Measurements from ENCODE around the gene RIBC2. TPM values are rescaled to one million over a fixed set of nuclear protein-coding genes. Genes with fewer than 3 reads are reported as not detected.

Gene RIBC2
- total and polyA plus RNA-seq, 2 of the 13 experiments (the other 11 are each of a cell fraction or from before 2014, with no cell fraction given): 0.55 TPM; not detected in 1

DNA sequence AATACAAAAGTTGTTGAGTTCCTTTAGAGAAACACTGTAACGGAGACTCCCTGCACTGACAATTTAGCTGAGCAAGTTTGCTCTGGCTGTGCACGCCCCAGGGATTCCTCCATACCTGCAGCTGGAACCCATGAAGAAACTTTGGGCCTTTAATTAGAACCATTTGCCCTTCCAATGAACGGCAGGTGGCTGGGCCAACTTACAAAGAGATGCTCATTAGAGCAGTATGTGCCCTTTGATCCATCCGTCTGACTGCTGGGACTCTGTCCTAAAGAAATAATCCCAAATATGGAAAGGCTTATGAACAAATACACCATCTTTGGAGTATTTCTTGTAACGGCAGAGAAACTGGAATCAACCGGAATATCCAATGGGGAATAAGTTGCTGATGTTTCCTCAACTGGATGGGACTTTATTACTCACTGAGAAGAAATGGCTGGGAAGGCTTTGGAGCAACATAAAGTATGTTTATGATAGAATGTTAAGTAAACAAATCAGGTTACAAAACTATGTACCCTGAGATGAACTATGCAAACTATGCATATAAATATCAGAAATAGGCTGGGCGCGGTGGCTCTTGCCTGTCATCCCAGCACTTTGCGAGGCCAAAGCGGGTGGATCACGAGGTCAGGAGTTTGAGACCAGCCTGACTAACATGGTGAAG is 64.7 kb downstream of the RIBC2 start:
- H2AFZ ChIP-seq (ENCODE audit: low read length): no peak overlapping the region
- H3K79me2 ChIP-seq (ENCODE audit: insufficient read depth, low read length): no peaks in the 10 kb centered on the region
- H3K36me3 ChIP-seq (replicated peaks in 1 of 2; ENCODE audit: control insufficient read depth in 1 of 2, insufficient read depth in 2 of 2, low read length in 2 of 2): no peaks in the 10 kb centered on the region
- peak; percentile 53 for ATAC-seq
- H3K4me1 ChIP-seq (ENCODE audit: insufficient read depth, low read length): peaks cover 79% of the 10 kb centered on the region
- FAIRE-seq: peak; percentile 66
- intact Hi-C loops (cut with micrococcal nuclease; ENCODE audit: unreplicated experiment): loop anchor here (1.0 kb wide), 1 partner anchor 24 kb away; the partner anchor contains the start of gene FBLN1
- peak overlapping the region; percentile 49 for H3K4me2 ChIP-seq (ENCODE audit: low read depth, low read length)
- H3K4me3 ChIP-seq (replicated peaks in 1 of 3; ENCODE audit: insufficient read depth in 1 of 3, low read depth in 2 of 3, low read length in 3 of 3): no peak overlapping the region
- in situ Hi-C loops (cut with HindIII; ENCODE audit: extremely low pct_ligation_motif_present, low pct_unique_long_range_greater_than_20kb): no loop called here
- POLR2A ChIA-PET: interaction anchor here (0.7 kb wide), 1 partner anchor 24 kb away, joined by 3 read pairs; no protein-coding TSS in a partner anchor
- no peaks in the 10 kb centered on the region for H3K9me3 ChIP-seq (ENCODE audit: low read length)
- no TSS peak for BruUV-seq (replicated peaks)
- H3K27ac ChIP-seq (ENCODE audit: extremely low read length, insufficient read depth, low read length): peak overlapping the region; percentile 16
- H3K27me3 ChIP-seq (ENCODE audit: control insufficient read depth in 1 of 2, insufficient read depth in 2 of 2, low read length in 2 of 2): no peaks in the 10 kb centered on the region
- peak; percentile 77 for DNase-seq (ENCODE audit: low spot score)
- CTCF ChIA-PET (ENCODE audit: low intra/inter-chr PET ratio, low total read pairs): no interaction called here
- H4K20me1 ChIP-seq (ENCODE audit: insufficient read depth, low read length): no peaks in the 10 kb centered on the region
- WGBS (ENCODE audit: low lambda C conversion rate): 5% methylated on average over 11 of the region's 11 CpGs
- H3K9ac ChIP-seq (ENCODE audit: insufficient read depth, low read depth, low read length): no peak overlapping the region
- TF ChIP-seq, protein P1, sequence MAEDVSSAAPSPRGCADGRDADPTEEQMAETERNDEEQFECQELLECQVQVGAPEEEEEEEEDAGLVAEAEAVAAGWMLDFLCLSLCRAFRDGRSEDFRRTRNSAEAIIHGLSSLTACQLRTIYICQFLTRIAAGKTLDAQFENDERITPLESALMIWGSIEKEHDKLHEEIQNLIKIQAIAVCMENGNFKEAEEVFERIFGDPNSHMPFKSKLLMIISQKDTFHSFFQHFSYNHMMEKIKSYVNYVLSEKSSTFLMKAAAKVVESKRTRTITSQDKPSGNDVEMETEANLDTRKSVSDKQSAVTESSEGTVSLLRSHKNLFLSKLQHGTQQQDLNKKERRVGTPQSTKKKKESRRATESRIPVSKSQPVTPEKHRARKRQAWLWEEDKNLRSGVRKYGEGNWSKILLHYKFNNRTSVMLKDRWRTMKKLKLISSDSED (CRISPR knock-in tag; IDR thresholded peaks at IDR 0.05): no peak
- TF ChIP-seq ZNF839 (CRISPR knock-in tag; IDR thresholded peaks at IDR 0.05; ENCODE audit: borderline replicate concordance) (no peak), MYC (CRISPR knock-in tag; IDR thresholded peaks at IDR 0.05; ENCODE audit: borderline replicate concordance) (no peak), HNF4G (IDR thresholded peaks at IDR 0.05; ENCODE audit: borderline replicate concordance, low read depth, low read length) (peak; percentile 35; the same call in 1 of the 2 replicates), HNF4G (CRISPR knock-in tag; IDR thresholded peaks at IDR 0.05; ENCODE audit: borderline replicate concordance, low read depth) (no peak)
- TF ChIP-seq, protein P2, sequence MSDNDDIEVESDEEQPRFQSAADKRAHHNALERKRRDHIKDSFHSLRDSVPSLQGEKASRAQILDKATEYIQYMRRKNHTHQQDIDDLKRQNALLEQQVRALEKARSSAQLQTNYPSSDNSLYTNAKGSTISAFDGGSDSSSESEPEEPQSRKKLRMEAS (IDR thresholded peaks at IDR 0.05): no peak
- TF ChIP-seq, protein P3, sequence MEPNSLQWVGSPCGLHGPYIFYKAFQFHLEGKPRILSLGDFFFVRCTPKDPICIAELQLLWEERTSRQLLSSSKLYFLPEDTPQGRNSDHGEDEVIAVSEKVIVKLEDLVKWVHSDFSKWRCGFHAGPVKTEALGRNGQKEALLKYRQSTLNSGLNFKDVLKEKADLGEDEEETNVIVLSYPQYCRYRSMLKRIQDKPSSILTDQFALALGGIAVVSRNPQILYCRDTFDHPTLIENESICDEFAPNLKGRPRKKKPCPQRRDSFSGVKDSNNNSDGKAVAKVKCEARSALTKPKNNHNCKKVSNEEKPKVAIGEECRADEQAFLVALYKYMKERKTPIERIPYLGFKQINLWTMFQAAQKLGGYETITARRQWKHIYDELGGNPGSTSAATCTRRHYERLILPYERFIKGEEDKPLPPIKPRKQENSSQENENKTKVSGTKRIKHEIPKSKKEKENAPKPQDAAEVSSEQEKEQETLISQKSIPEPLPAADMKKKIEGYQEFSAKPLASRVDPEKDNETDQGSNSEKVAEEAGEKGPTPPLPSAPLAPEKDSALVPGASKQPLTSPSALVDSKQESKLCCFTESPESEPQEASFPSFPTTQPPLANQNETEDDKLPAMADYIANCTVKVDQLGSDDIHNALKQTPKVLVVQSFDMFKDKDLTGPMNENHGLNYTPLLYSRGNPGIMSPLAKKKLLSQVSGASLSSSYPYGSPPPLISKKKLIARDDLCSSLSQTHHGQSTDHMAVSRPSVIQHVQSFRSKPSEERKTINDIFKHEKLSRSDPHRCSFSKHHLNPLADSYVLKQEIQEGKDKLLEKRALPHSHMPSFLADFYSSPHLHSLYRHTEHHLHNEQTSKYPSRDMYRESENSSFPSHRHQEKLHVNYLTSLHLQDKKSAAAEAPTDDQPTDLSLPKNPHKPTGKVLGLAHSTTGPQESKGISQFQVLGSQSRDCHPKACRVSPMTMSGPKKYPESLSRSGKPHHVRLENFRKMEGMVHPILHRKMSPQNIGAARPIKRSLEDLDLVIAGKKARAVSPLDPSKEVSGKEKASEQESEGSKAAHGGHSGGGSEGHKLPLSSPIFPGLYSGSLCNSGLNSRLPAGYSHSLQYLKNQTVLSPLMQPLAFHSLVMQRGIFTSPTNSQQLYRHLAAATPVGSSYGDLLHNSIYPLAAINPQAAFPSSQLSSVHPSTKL (CRISPR knock-in tag; IDR thresholded peaks at IDR 0.05): 0 out of 2 replicates have a peak, but pooled peaks have one; percentile 23
- TF ChIP-seq, protein P4, sequence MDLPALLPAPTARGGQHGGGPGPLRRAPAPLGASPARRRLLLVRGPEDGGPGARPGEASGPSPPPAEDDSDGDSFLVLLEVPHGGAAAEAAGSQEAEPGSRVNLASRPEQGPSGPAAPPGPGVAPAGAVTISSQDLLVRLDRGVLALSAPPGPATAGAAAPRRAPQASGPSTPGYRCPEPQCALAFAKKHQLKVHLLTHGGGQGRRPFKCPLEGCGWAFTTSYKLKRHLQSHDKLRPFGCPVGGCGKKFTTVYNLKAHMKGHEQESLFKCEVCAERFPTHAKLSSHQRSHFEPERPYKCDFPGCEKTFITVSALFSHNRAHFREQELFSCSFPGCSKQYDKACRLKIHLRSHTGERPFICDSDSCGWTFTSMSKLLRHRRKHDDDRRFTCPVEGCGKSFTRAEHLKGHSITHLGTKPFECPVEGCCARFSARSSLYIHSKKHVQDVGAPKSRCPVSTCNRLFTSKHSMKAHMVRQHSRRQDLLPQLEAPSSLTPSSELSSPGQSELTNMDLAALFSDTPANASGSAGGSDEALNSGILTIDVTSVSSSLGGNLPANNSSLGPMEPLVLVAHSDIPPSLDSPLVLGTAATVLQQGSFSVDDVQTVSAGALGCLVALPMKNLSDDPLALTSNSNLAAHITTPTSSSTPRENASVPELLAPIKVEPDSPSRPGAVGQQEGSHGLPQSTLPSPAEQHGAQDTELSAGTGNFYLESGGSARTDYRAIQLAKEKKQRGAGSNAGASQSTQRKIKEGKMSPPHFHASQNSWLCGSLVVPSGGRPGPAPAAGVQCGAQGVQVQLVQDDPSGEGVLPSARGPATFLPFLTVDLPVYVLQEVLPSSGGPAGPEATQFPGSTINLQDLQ (CRISPR knock-in tag; IDR thresholded peaks at IDR 0.05): no peak
- TF ChIP-seq, protein P5, sequence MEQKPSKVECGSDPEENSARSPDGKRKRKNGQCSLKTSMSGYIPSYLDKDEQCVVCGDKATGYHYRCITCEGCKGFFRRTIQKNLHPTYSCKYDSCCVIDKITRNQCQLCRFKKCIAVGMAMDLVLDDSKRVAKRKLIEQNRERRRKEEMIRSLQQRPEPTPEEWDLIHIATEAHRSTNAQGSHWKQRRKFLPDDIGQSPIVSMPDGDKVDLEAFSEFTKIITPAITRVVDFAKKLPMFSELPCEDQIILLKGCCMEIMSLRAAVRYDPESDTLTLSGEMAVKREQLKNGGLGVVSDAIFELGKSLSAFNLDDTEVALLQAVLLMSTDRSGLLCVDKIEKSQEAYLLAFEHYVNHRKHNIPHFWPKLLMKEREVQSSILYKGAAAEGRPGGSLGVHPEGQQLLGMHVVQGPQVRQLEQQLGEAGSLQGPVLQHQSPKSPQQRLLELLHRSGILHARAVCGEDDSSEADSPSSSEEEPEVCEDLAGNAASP (CRISPR knock-in tag; IDR thresholded peaks at IDR 0.05; ENCODE audit: borderline replicate concordance): peak; percentile 45; the same call in 1 of the 2 replicates

Data from HepG2 (cell line).